Measurements from ENCODE around the gene ZNF747.

ZNF747 gene

DNA sequence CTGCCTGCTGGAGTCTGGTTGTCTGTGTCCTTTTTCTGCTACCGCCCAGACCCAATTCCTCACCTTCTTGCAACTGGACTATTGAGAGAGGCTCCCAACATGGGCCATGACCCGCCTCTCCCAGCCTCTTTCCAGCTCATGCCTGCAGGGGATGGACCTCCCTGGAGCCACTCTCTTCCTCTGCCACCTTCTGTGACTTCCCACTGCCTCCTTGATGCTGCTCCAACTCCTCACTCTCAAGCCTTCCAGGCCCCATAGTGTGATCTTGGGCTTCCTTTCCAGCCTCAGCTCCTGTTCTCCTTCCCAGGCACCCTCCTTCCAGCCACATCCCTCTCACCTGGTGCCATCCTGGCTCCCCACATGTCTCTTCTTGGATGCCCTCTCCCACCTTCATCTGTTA lies 19.4 kb downstream of the ZNF747 start:
- no peak for DNase-seq (ENCODE audit: low spot score)

DNA sequence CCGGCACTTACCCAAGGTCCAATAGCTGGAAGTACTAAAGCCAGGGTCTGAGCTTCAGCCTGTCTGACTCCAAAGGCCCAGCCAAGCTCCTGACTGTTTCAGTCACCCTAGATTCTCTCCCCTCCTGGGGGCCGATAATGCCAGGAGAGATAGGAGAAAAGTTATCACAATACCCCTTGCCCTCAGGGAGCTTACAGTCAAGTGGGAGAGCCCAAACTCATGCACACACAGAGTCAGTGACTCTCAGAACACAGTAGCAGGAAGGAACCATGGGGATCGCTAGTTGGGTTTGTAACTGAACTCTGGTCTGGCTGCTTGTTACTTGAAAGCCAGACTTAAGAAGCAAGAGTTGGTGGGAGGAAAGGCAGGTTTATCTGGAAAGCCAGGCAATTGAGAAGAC lies 23.1 kb downstream of the ZNF747 start:
- DNase-seq (ENCODE audit: low spot score), result no peak

DNA sequence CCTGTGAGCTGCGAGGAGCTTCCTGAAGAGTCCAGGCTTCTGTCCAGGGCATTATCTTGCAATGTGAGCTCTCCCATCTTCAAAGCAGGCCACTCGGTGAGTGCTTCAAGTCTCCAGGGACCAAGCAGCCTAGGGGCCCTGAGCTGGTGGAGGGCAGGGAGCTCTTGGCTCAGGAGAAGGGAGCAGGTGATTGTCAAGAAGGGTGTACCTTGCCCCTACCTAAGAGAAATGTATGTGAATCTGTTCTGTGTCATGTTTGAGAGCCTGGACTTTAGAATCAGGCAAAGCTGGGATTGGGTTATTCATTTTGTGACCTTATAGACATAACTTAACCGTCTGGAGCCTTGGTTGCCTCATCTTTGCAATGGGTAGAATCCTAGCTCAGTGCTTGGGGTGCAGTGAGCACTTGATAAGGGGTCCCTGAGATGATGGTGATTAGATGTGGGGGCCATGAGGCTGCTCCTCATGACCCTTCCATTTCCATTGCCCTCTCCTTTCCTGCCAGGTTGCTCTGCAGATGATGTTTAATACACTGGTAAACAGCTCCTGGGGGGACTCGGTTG lies 24.2 kb downstream of the ZNF747 start:
- DNase-seq (ENCODE audit: low spot score), result no peak

DNA sequence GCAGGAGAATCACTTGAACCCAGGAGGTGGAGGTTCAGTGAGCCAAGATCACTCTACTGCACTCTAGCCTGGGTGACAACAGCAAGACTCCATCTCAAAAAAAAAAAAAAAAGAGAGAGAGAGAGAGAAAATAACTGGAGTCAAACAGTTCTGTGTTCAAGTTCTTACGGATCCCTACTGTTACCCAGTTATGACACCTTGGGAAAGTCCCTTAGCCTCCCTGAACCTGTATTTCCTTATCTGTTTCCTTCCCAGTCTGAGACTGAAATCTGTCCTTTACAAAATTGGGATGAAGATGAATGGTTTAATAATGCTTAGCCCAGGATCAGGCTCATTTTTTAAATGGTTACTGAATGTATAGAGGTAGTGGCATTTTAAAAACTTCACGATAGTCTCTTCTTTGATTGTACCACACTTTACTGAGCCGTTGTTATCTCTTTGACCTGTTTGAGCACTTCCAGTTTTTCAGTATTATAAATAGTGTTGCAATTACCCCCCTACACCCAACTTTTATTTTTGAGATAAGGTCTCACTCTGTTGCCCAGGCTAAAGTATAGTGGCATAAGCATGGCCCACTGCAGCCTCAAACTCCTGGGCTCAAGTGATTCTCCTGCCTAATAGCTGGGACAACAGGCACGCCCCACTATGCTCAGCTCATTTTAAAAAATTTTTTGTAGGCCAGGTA lies 25.4 kb downstream of the ZNF747 start:
- no peak for DNase-seq (ENCODE audit: low spot score)

DNA sequence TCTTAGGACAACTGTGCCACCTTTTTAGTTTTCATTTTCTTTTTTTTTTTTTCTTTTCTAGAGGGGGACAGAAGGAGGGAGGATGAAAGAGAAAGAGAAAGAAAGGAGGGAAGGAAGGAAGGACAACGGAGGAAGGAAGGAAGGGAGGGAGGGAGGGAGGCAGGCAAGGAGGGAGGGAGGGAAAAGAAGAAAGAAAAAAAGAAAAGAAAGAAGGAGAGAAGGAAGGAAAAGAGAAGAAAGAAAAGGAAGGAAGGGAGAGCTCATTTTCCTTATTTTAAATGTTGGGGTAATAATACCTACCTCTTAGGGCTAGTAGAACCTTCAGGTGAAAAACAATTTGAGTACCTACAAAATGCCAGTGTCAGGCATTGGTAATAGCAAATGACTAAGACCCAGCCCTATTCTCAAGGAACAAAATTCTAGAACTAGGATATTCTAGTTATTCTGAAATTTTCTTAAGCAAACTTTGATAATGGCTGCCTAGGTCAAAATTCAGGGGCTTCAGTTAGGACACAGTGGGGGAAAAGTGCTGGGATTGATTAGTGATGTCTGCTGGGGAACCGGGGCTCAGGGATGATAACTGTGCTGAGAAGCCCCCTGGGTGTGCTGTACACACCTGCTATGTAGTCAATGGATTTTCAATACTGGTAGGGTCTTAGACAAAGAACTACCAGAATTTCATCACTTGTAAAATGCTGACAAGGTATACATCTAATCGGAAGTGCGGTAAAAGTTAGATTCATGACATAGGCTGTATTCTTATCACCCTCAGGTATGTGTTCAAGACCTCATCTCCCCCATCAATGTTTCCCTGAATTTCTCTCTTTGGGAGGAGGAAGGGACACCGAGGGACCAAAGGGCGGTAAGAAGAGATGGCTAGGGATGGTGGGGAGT lies 31.0 kb downstream of the ZNF747 start:
- DNase-seq (ENCODE audit: low spot score), result no peak

DNA sequence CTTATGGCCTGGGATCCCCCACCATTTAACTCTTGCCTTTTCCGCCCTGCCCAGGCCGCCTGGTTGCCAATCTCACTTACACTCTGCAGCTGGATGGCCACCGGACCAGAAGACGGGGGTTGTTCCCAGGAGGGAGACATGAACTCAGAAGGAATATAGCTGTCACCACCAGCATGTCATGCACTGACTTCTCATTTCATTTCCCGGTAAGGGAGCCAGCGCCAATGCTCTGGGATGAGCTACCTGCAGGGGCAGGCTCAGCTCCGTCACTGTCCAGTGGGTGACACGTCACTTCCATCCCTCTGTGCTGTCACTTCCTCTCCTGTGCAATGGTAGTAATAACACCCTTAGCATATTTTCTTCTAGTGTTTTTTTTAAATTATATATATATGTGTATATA lies 35.4 kb downstream of the ZNF747 start:
- no peak for DNase-seq (ENCODE audit: low spot score)

DNA sequence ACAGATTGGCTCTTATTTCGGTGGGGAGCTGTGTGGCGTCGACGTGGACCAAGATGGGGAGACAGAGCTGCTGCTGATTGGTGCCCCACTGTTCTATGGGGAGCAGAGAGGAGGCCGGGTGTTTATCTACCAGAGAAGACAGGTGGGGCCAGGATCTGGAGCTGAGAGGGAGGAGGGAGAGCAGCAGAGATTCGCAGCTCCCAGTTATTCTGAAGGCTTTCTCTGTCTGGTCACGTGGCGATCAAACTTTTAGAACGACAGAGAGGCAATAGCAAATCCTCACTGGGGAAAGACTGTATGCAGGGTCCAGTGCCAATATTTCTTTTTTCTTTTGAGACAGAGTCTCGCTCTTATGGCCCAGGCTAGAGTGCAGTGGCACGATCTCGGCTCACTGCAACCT lies 39.9 kb downstream of the ZNF747 start:
- no peak for DNase-seq (ENCODE audit: low spot score)

DNA sequence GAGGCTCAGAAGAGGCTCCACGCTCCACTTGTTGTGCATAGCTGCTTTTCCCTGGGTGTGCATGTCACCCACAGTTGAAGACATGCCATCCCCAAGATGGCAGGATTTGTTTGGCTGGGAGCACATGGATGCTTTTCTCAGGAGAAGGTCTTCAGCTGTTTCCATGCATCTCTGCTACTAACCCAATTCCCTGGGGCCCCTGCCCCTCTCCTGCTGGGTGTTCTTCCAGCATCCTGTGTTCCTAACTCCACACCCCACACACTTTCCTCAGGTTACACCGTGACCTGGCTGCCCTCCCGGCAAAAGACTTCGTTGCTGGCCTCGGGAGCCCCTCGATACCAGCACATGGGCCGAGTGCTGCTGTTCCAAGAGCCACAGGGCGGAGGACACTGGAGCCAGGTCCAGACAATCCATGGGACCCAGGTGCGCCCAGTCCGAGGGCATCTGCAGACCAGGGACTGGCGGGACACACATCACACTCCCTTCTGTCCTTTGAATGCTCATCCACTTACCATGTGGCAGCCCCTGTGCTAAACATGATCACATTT lies 40.6 kb downstream of the ZNF747 start:
- no peak for DNase-seq (ENCODE audit: low spot score)

DNA sequence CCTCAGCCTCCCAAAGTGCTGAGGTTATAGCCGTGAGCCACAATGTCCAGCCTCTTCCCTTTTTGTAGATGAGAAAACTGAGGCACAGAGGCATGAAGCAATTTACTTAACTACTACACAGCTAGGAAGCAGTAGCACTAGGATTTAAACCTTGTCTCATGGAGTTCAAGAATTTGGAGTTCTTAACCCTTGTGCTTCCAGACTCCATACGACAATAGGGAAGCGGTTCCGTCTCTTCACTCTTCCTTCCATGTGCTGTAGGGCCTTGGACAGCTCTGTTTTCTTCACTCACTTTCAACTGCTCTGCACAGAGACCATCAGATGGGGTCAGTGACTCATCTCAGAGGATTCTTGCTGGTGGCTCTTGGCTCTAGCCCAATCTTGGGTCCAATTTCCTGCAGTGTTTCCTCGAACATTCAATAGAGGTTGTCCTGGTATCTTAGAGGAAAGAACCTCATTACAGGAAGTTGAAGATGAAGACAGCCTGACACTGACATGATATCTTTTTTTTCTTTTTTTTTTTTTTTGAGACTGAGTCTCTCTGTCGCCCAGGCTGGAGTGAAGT lies 42.8 kb downstream of the ZNF747 start:
- no peak for DNase-seq (ENCODE audit: low spot score)

DNA sequence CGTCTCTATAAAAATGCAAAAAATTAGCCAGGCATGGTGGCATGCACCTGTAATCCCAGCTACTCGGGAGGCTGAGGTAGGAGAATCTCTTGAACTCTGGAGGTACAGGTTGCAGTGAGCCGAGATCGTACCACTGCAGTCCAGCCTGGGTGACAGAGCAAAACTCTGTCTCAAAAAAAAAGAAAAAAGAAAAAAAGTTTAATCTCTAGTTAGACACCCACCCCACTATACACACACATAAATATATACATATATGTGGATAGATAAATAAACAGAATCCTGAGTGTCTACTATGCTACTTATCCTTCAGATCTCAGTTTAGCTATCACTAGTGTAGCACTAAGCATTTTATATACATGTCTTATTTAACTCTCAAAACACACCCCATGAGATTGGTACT lies 43.4 kb downstream of the ZNF747 start:
- DNase-seq (ENCODE audit: low spot score), result no peak

DNA sequence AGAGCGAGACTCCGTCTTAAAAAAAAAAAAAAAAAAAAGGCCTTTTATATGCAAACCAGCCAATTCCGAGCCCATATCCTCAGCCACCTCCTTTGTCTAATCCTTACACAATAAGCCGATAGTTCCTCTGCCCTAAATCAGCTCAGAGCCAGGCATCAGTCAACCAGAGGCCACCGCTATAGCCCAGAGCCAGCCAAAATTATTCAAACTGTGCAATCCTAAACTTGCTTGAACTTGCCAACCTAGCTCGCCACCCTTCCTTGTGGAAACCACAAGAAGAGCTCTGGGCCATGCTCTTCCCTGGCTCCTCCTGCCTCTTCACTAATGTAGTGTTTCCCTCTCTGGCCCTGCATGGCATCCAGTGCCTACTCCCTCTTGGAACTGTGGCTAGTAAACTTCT lies 44.4 kb downstream of the ZNF747 start:
- no peak for DNase-seq (ENCODE audit: low spot score)

DNA sequence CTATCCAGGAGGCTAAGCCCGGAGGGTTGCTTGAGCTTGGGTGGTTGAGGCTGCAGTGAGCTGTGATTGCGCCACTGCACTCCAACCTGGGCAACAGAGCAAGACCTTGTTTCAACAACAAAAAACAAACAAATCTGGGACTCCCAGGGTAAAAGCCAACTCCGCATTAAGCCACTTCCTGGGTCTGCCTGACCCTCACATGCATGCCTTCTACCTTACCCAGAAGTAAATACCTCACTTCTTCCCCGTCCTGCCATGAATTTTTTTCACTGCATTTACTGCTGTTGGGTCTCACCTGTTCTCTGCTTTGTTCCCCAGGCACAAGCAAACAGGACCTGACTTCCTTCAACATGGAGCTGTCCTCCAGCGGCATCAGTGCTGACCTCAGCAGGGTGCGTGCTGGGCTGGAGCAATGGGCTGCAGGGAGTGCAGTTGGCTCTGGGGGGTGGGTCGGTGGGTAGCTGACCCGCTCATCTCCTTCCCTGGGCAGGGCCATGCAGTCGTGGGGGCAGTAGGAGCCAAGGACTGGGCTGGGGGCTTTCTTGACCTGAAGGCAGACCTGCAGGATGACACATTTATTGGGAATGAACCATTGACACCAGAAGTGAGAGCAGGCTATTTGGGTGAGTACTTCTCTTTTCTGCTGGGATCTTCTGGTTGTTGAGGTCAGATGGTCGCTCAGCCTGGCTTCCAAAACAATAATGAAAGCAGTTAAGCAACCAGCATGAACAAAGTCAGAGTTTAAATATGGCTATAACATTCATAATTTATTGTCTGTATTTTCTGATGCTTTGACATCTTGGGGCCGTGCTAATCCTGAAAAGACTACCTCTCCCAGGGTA lies 45.7 kb downstream of the ZNF747 start:
- no peak for DNase-seq (ENCODE audit: low spot score)

DNA sequence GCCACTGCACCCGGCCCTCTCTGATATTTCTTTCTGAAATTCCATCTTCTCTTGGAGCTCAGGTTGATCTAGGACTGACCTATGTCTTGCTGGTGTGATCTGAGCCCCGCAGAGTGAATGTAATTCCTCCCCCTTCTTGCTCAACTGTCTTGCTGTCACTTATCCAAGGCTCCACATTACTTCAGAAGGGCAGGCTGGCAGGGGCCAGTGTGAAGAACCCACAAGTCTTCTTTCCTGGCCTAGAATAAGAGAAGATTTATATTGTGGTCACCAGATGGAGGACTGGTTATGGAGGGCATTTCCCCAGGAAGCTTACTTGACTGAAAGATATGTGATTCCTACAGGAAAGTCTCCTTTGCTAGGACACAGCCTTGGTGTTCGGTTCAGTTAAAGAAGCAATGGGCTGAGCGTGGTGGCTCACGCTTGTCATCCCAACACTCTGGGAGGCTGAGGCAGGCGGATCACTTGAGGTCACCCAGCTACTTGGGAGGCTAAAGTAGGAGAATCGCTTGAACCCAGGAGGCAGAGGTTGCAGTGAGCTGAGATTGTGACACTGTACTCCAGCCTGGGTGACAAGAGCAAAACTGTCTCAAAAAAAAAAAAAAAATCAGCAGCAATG lies 48.7 kb downstream of the ZNF747 start:
- no peak for DNase-seq (ENCODE audit: low spot score)

DNA sequence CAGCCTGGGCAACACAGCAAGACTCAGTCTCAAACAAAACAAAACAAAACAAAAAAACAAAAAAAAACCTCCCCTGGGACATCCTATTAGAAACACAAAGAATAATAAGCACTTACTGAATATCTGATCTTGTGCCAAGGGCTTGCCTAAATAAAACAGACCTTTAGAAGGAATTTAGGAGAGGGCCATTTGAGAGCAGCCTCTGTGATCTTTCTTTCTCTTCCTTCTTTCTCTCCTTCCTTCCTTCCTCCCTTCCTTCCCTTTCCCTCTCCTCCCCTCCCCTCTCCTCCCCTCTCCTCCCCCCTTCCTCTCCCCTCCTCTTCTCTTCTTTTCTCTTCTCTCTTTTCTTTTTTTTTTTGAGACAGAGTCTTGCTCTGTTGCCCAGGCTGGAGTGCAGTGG lies 49.8 kb downstream of the ZNF747 start:
- DNase-seq (ENCODE audit: low spot score), result no peak

DNA sequence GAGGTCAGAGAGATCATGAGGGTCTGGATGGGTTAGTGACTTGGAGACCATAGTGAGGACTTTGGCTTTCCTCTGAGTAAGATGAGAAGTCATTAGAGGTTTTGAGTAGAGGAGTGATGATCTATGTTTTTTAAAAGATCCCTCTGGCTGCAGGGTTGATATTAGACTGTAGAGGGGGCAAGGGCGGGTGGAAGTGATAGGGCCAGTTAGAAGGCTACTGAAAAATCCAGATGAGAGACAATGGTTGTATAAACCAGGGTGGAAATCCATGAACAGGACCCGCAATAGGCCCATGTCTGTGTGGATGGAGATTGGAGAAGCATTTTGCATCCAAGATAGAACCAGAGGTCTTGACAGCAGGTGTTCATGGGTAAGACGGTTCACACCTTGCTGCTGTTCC lies 52.3 kb downstream of the ZNF747 start:
- peak; percentile 50 for DNase-seq (ENCODE audit: low spot score)

DNA sequence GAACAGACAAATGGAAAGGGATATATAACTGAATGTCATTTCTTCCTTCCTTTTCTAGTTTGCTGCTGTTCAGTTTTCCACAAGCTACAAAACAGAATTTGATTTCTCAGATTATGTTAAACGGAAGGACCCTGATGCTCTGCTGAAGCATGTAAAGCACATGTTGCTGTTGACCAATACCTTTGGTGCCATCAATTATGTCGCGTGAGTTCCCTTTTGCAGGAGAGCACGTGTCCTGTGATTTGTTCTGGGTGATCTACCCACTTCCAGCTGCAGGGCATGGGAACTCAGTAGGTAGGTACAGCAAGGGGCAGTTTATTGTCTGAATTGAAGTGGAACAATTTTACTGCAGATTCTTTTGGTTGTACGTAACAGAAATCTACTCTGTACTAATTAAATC lies 53.3 kb downstream of the ZNF747 start:
- no peak for DNase-seq (ENCODE audit: low spot score)

Measured in hematopoietic multipotent progenitor cell treated with erythropoietin and hydrocortisone succinate and interleukin-3 and kit ligand, for 17 days (in vitro differentiated cells).